GM12878 (cell line): ENCODE measurements around the gene FOXK2. TPM values are rescaled to one million over a fixed set of nuclear protein-coding genes. Genes with fewer than 3 reads are reported as not detected.

Source experiments
- ATAC-seq: fragments of 200-7000 bp; cut with Tn5 transposase; 3 replicates; pipeline ENCODE4 v1.9.1; 2020; ENCODE audit warnings: mild to moderate bottlenecking, moderate library complexity
- BruUV-seq: library from RNA; stranded (reverse); fragments of 400-500 nt; replicated peaks from 2 replicates; lab custom pipeline; 2021; lab: Mats Ljungman, UMichigan
- CTCF ChIA-PET: fragments of 300-600 bp; sonication (Branson Sonifier 250); formaldehyde crosslinking; extraction: SDS; loops from one replicate; lab custom pipeline; 2021; ENCODE audit warnings: inconsistent platforms; lab: Yijun Ruan, JAX
- POLR2A ChIA-PET: fragments of 350-600 bp; formaldehyde crosslinking; extraction: SDS; loops from one replicate; lab custom pipeline; 2021; ENCODE audit warnings: inconsistent platforms; lab: Charles Lee
- RAD21 ChIA-PET: fragments of 300-600 bp; sonication (Branson Sonifier 250); formaldehyde crosslinking; loops from one replicate; lab custom pipeline; 2023; ENCODE audit warnings: antibody characterized with exemption; ENCODE audit not compliant: unreplicated experiment; lab: Charles Lee
- SMC1A ChIA-PET: fragments of 300-600 bp; sonication (Branson Sonifier 250); formaldehyde crosslinking; loops from one replicate; lab custom pipeline; 2023; ENCODE audit not compliant: unreplicated experiment, uncharacterized antibody; lab: Charles Lee
- DNase-seq: peaks from one replicate; pipeline ENCODE4 v3.0.0-alpha.2; 2011; ENCODE audit warnings: low read depth, low spot score
- FAIRE-seq: peaks from 3 replicates; lab custom pipeline; 2011; peaks lifted over from hg19 to GRCh38; lab: Jason Lieb, UNC
- H2AFZ ChIP-seq: 2 replicates; pipeline ENCODE4 v1.6.0; 2011; ENCODE audit warnings: low read depth, low read length, control low read depth; ENCODE audit not compliant: control insufficient read depth
- H3K27ac ChIP-seq: 2 replicates; pipeline ENCODE4 v1.5.1; 2011; ENCODE audit warnings: control low read depth; ENCODE audit not compliant: control insufficient read depth, insufficient read depth
- H3K27me3 ChIP-seq, 2 experiments: replicated peaks in 1 of 2; 2 replicates each; pipeline versions ENCODE4 v1.6.0 to v1.6.1; 2011; ENCODE audit warnings: low read length in 1 of 2; ENCODE audit not compliant: control insufficient read depth in 2 of 2, insufficient read depth in 2 of 2
- H3K36me3 ChIP-seq, 2 experiments: 2 replicates each; pipeline ENCODE4 v1.5.1; 2011; ENCODE audit warnings: low read length in 1 of 2; ENCODE audit not compliant: control insufficient read depth in 2 of 2, insufficient read depth in 2 of 2
- H3K4me1 ChIP-seq: 2 replicates; pipeline ENCODE4 v1.6.1; 2011; ENCODE audit warnings: mild to moderate bottlenecking, low read length, moderate library complexity, mixed read lengths; ENCODE audit not compliant: control insufficient read depth, insufficient read depth
- H3K4me2 ChIP-seq: 2 replicates; pipeline ENCODE4 v1.6.0; 2011; ENCODE audit warnings: control low read depth; ENCODE audit not compliant: control insufficient read depth, insufficient read depth
- H3K4me3 ChIP-seq: fragments of 200-600 bp; sonication (generic); 2 replicates; pipeline ENCODE4 v1.5.1; 2016
- H3K79me2 ChIP-seq: 2 replicates; pipeline ENCODE4 v1.6.0; 2011; ENCODE audit warnings: low read length; ENCODE audit not compliant: control insufficient read depth, insufficient read depth
- H3K9ac ChIP-seq: 2 replicates; pipeline ENCODE4 v1.8.0; 2011; ENCODE audit warnings: low read length, control low read depth, mixed read lengths; ENCODE audit not compliant: control insufficient read depth, insufficient read depth
- H3K9me3 ChIP-seq: replicated peaks from 3 replicates; pipeline ENCODE4 v1.5.1; 2011; ENCODE audit warnings: mild to moderate bottlenecking, low read length; ENCODE audit not compliant: control insufficient read depth, insufficient read depth
- H4K20me1 ChIP-seq: 2 replicates; pipeline ENCODE4 v1.6.0; 2011; ENCODE audit not compliant: control insufficient read depth, insufficient read depth
- BCL11A ChIP-seq: IDR thresholded peaks from 2 replicates; pipeline ENCODE4 v1.6.1; 2011; ENCODE audit warnings: low read depth, low read length
- MEF2B ChIP-seq: fragments of 450-650 bp; IDR thresholded peaks from 2 replicates; pipeline ENCODE4 v1.6.1; 2018; ENCODE audit warnings: mild to moderate bottlenecking, moderate library complexity; ENCODE audit not compliant: partially characterized antibody, poor library complexity, severe bottlenecking
- POLR2A ChIP-seq: IDR thresholded peaks from 2 replicates; pipeline ENCODE4 v1.6.1; 2011; ENCODE audit warnings: low read depth, mild to moderate bottlenecking, low read length
- RUNX3 ChIP-seq: IDR thresholded peaks from 2 replicates; pipeline ENCODE4 v1.6.1; 2012; ENCODE audit warnings: low read length, inconsistent platforms
- TCF3 ChIP-seq: IDR thresholded peaks from 2 replicates; pipeline ENCODE4 v1.6.1; 2012; ENCODE audit warnings: low read depth, mild to moderate bottlenecking, low read length, borderline replicate concordance; ENCODE audit not compliant: insufficient read depth
- WGBS: methylation state at CpG from one replicate; pipeline ENCODE4 v1.1.6; 2016; ENCODE audit warnings: low lambda C conversion rate; ENCODE audit not compliant: insufficient replicate concordance, insufficient coverage; ENCODE audit errors: missing lambda C conversion rate; 5-methylcytosine and 5-hydroxymethylcytosine counted together
- in situ Hi-C: fragments of 300-500 bp; cut with MboI; formaldehyde crosslinking; loops from 9 replicates; pipeline ENCODE4 v1.14.3; 2018; ENCODE audit warnings: mixed read lengths
- intact Hi-C: fragments of 100-400 bp; cut with micrococcal nuclease; formaldehyde crosslinking; loops from one replicate; pipeline ENCODE4 v1.14.2; 2022; ENCODE audit not compliant: unreplicated experiment
- polyA plus RNA-seq, 11 experiments: library from polyadenylated mRNA; depleted of rRNA in 4 of 11; unstranded in 6 of 11; stranded (reverse) in 5 of 11; fragments of >200 nt; fragmentation: Nextera tagmentation in 4 of 11; fragmentation: Illumina TruSeq in 1 of 11; extraction: Ambion mirVana in 4 of 11; extraction: Trizol in 1 of 11; gene quantifications; 1 replicate in 1 of 11; 2 replicates in 10 of 11; pipeline versions ENCODE4 v1.2.1 to v1.2.3, GENCODE V29; 2011 to 2016; ENCODE audit warnings: inconsistent platforms in 2 of 11, missing spikeins in 2 of 11, low read depth in 1 of 11
- total RNA-seq, 4 experiments: library from RNA; depleted of rRNA in 3 of 4; stranded (reverse); fragments of >200 nt in 3 of 4; fragmentation: Illumina TruSeq in 1 of 4; extraction: Trizol in 1 of 4; gene quantifications; 2 replicates each; pipeline versions ENCODE4 v1.2.1 to v1.2.3, GENCODE V29; 2013 to 2021
- TF ChIP-seq, protein P1 (sequence below): IDR thresholded peaks from 2 replicates; pipeline ENCODE4 v1.6.1; 2012; ENCODE audit warnings: low read depth, low read length, improper control_type of control experiment
- TF ChIP-seq, protein P2 (sequence below): fragments of 450-650 bp; formaldehyde crosslinking; IDR thresholded peaks from 2 replicates; pipeline ENCODE4 v1.4.0; 2020; ENCODE audit warnings: mild to moderate bottlenecking, moderate library complexity
- TF ChIP-seq, protein P3 (sequence below): fragments of 450-650 bp; IDR thresholded peaks from 2 replicates; pipeline ENCODE4 v1.6.1; 2016; ENCODE audit warnings: mild to moderate bottlenecking

Gene FOXK2
- total and polyA plus RNA-seq, 10 of the 15 experiments (the other 5 are each of a cell fraction or from before 2014, with no cell fraction given), result 2.4 to 56.8 (median 34.4) TPM

DNA sequence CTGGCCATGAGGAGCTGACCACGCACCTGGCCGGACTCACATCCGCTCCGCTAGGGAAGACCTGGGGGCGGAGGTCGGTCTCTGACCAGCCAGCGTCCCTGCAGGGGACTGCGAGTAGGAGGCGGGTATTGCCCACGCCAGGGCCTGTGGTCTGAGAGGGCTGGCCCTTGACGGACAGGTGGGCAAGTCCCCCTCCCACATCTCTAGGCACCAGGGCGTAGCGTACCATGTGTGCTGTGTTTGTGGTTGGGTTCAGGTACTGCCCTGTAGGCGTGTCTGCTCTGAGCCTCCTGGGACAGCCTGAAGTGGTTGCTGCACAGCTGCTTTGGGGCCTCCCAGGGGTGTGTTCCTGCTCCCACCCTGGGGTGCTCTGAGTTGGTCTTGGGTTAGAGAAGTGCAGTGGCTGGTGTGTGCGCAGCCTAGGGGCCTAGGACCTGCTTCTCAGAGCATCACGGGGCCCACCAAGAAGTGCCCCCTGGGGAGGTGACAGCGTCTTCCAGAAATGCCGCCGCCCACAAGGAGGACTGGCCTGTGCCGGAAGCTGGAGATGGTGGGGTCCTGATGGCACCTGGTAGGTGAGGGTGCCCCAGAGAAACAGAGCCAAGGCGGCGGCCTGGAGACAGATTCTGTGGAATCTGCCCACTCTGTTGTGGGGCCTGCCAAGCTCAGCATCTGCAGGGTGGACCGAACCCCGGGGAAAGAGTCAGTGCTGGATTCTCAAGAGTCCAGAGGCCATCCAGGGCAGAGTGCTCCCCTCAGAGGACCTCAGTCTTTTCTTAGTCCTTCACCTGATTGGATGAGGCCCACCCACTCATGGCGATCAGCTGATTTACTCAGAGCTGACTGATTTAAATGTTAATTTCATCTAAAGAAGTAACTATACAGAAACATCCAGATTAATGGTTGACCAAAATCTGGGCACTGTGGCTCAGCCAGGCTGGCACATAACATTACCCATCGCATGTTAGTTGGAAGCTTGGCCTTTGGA lies 80.4 kb downstream of the FOXK2 start:
- Histone ChIP-seq H3K9me3 (no peaks in the 10 kb centered on the region), H2AFZ (no peak overlapping the region), H3K4me1 (peaks cover 27% of the 10 kb centered on the region), H4K20me1 (peaks cover 3% of the 10 kb centered on the region; the same call in 1 of the 2 replicates), H3K79me2 (no peaks in the 10 kb centered on the region; the same call in 1 of the 2 replicates), H3K36me3 (peaks cover 27 to 37% of the 10 kb centered on the region in 2 experiments; a peak in 3 of 4 replicates), H3K27ac (no peak overlapping the region), H3K4me2 (no peak overlapping the region), H3K9ac (no peak overlapping the region), H3K4me3 (no peak overlapping the region), H3K27me3 (no peaks in the 10 kb centered on the region)
- BruUV-seq, result no TSS peak
- ATAC-seq (peak; percentile 35), FAIRE-seq (no peak), DNase-seq (no peak)
- ChIA-PET SMC1A (interaction anchor here (0.8 kb wide), 1 partner anchor 38 kb away, joined by 3 read pairs; no protein-coding TSS in a partner anchor), POLR2A (no interaction called here), RAD21 (no interaction called here), CTCF (interaction anchor here (0.6 kb wide), 1 partner anchor 402 kb away, joined by 3 read pairs; no protein-coding TSS in a partner anchor)
- in situ Hi-C loops (no loop called here), intact Hi-C loops (no loop called here)
- WGBS, result 33% methylated on average over 26 of the region's 26 CpGs
- TF ChIP-seq, protein P1, sequence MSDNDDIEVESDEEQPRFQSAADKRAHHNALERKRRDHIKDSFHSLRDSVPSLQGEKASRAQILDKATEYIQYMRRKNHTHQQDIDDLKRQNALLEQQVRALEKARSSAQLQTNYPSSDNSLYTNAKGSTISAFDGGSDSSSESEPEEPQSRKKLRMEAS, result no peak
- TF ChIP-seq RUNX3, result peak; percentile 62
- TF ChIP-seq, protein P2, sequence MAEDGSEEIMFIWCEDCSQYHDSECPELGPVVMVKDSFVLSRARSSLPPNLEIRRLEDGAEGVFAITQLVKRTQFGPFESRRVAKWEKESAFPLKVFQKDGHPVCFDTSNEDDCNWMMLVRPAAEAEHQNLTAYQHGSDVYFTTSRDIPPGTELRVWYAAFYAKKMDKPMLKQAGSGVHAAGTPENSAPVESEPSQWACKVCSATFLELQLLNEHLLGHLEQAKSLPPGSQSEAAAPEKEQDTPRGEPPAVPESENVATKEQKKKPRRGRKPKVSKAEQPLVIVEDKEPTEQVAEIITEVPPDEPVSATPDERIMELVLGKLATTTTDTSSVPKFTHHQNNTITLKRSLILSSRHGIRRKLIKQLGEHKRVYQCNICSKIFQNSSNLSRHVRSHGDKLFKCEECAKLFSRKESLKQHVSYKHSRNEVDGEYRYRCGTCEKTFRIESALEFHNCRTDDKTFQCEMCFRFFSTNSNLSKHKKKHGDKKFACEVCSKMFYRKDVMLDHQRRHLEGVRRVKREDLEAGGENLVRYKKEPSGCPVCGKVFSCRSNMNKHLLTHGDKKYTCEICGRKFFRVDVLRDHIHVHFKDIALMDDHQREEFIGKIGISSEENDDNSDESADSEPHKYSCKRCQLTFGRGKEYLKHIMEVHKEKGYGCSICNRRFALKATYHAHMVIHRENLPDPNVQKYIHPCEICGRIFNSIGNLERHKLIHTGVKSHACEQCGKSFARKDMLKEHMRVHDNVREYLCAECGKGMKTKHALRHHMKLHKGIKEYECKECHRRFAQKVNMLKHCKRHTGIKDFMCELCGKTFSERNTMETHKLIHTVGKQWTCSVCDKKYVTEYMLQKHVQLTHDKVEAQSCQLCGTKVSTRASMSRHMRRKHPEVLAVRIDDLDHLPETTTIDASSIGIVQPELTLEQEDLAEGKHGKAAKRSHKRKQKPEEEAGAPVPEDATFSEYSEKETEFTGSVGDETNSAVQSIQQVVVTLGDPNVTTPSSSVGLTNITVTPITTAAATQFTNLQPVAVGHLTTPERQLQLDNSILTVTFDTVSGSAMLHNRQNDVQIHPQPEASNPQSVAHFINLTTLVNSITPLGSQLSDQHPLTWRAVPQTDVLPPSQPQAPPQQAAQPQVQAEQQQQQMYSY (CRISPR knock-in tag), result no peak
- TF ChIP-seq BCL11A, result no peak
- peak; percentile 31 for TF ChIP-seq MEF2B
- TF ChIP-seq POLR2A, result peak; percentile 30; the same call in 1 of the 2 replicates
- TF ChIP-seq, protein P3, sequence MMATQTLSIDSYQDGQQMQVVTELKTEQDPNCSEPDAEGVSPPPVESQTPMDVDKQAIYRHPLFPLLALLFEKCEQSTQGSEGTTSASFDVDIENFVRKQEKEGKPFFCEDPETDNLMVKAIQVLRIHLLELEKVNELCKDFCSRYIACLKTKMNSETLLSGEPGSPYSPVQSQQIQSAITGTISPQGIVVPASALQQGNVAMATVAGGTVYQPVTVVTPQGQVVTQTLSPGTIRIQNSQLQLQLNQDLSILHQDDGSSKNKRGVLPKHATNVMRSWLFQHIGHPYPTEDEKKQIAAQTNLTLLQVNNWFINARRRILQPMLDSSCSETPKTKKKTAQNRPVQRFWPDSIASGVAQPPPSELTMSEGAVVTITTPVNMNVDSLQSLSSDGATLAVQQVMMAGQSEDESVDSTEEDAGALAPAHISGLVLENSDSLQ, result peak; percentile 53
- TF ChIP-seq TCF3, result no peak
